Activated CD8-positive, alpha-beta T cell treated with anti-CD3 and anti-CD28 coated beads for 36 hours (primary cell): Measurements from ENCODE around the gene SREBF2. TPM values are rescaled to one million over a fixed set of nuclear protein-coding genes. Genes with fewer than 3 reads are reported as not detected.
A peak's percentile ranks its signal among the peaks of the same experiment; 100 is the strongest.

Experiments used
- ATAC-seq: fragments of 200-7000 bp; cut with Tn5 transposase; one replicate; pipeline ENCODE4 v1.10.0; 2021; ENCODE audit warnings: mild to moderate bottlenecking, moderate library complexity
- CTCF ChIA-PET: fragments of 350-600 bp; sonication (Branson Sonifier 250); formaldehyde crosslinking; loops from one replicate; lab custom pipeline; 2021; ENCODE audit warnings: antibody characterized with exemption; lab: Charles Lee
- POLR2A ChIA-PET: fragments of 350-600 bp; sonication (Branson Sonifier 250); formaldehyde crosslinking; loops from one replicate; lab custom pipeline; 2021; ENCODE audit warnings: antibody characterized with exemption; lab: Charles Lee
- DNase-seq: peaks from one replicate; pipeline ENCODE4 v3.0.0-alpha.2; 2020
- H3K27ac Mint-ChIP-seq: one replicate; pipeline ENCODE4 v1.8.0; 2021; ENCODE audit warnings: mild to moderate bottlenecking, mixed read lengths
- H3K27me3 Mint-ChIP-seq: one replicate; pipeline ENCODE4 v1.8.0; 2021; ENCODE audit warnings: mixed read lengths
- H3K36me3 Mint-ChIP-seq: one replicate; pipeline ENCODE4 v1.8.0; 2021; ENCODE audit warnings: low read depth, mixed read lengths
- H3K4me1 Mint-ChIP-seq: one replicate; pipeline ENCODE4 v1.8.0; 2021; ENCODE audit warnings: low read depth, mixed read lengths
- H3K4me3 Mint-ChIP-seq: one replicate; pipeline ENCODE4 v1.8.0; 2021; ENCODE audit warnings: mild to moderate bottlenecking, moderate library complexity, mixed read lengths
- H3K9me3 Mint-ChIP-seq: one replicate; pipeline ENCODE4 v1.8.0; 2021; ENCODE audit warnings: mixed read lengths
- intact Hi-C: fragments of 100-400 bp; cut with micrococcal nuclease; formaldehyde crosslinking; loops from one replicate; pipeline ENCODE4 v1.10.0; 2022
- total RNA-seq, 2 experiments: library from RNA; stranded (reverse); gene quantifications; one replicate each; pipeline ENCODE4 v1.2.3, GENCODE V29; 2021
- TF ChIP-seq, protein P1 (sequence below): fragments of 200-600 bp; IDR thresholded peaks from one replicate; pipeline ENCODE4 v1.8.0; 2022; ENCODE audit warnings: antibody characterized with exemption, mild to moderate bottlenecking

SREBF2 gene
- total RNA-seq = 10 to 100 TPM; 87.1 to 92.9 TPM

DNA sequence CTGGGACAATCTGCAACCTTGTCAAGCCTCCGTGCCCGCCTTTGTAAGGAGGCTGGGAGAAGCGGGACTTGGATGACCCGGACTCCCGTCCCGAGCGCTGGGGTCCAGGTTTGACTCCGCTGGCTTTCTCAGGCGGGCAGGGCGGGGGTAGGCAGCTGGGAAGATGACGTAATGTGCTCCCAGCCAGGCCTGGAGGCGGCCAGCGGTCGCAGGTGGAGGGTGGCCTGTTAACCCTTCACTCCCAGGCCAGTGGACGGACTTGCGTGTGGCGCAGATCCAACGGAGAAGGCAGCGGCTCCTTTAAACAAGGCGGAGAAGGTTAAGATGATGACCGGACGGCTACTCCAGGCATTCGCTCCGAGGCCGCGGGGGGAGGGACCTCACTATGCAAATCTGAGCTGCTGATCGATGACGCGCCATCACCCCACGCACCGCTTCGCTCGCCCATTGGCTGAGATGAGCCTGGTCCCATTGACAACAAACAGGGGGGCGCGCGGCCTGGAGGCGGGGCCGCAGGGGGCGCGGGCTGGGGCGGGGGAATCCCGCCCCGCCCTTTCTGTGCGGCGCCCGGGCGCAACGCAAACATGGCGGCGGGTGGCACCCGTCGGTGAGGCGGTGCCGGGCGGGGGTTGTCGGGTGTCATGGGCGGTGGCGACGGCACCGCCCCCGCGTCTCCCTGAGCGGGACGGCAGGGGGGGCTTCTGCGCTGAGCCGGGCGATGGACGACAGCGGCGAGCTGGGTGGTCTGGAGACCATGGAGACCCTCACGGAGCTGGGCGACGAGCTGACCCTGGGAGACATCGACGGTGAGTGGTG, at the start of gene SREBF2:
Gene SREBF2 (plus strand): TSS at position 553 of the 816 bp plus-strand sequence. CDS start 166 bp downstream, at position 719.
- H3K36me3 Mint-ChIP-seq = peaks cover 56% of the 10 kb centered on the region
- peak within 1 kb of the TSS; percentile 92 for H3K4me3 Mint-ChIP-seq
- intact Hi-C loops = loop anchor here (5.0 kb wide), 1 partner anchor 40 kb away; no protein-coding TSS in a partner anchor
- no peaks in the 10 kb centered on the region for H3K9me3 Mint-ChIP-seq
- ATAC-seq (peak; percentile 95), DNase-seq (peak; percentile 100)
- TF ChIP-seq, protein P1, sequence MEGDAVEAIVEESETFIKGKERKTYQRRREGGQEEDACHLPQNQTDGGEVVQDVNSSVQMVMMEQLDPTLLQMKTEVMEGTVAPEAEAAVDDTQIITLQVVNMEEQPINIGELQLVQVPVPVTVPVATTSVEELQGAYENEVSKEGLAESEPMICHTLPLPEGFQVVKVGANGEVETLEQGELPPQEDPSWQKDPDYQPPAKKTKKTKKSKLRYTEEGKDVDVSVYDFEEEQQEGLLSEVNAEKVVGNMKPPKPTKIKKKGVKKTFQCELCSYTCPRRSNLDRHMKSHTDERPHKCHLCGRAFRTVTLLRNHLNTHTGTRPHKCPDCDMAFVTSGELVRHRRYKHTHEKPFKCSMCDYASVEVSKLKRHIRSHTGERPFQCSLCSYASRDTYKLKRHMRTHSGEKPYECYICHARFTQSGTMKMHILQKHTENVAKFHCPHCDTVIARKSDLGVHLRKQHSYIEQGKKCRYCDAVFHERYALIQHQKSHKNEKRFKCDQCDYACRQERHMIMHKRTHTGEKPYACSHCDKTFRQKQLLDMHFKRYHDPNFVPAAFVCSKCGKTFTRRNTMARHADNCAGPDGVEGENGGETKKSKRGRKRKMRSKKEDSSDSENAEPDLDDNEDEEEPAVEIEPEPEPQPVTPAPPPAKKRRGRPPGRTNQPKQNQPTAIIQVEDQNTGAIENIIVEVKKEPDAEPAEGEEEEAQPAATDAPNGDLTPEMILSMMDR = no peak
- peak within 1 kb of the TSS; percentile 100 for H3K27ac Mint-ChIP-seq
- CTCF ChIA-PET = interaction anchor here (0.8 to 8.4 kb wide), 6 partner anchors 25 to 135 kb away, joined by 3 to 38 read pairs (median 6); partner anchors contain the start of gene CCDC134
- POLR2A ChIA-PET = interaction anchor here (0.6 to 5.3 kb wide), 24 partner anchors 10 to 145 kb away, joined by 3 to 50 read pairs (median 4); partner anchors contain the start of genes MEI1, SHISA8 and SNU13
- no peaks in the 10 kb centered on the region for H3K27me3 Mint-ChIP-seq
- H3K4me1 Mint-ChIP-seq = peaks cover 47% of the 10 kb centered on the region

DNA sequence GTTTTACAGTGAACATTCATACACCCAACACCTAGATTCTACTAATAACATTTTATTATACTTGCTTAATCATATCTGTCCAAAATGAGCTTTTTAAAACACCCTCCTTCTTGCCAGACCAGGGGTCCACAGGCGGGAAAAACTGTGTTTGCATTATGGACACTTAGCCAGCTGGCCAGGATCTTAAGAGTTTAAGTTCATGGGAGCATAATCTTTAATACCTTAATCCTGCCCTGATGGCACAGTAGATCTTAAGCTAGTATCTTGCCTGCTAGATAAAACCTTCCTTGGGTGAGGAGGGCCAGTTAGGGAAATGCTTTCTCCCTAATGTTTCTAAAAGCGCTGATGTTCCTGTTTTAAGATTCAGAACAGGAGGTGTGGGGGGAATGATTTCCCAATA, 45.6 kb upstream of the SREBF2 start:
- peaks cover 21% of the 10 kb centered on the region for H3K4me1 Mint-ChIP-seq
- ATAC-seq = no peak
- no peaks in the 10 kb centered on the region for H3K27me3 Mint-ChIP-seq
- peaks cover 3% of the 10 kb centered on the region for H3K36me3 Mint-ChIP-seq
- H3K4me3 Mint-ChIP-seq = no peak overlapping the region
- no peak for DNase-seq
- CTCF ChIA-PET = interaction anchor here (0.9 to 1.8 kb wide), 3 partner anchors 13 to 90 kb away, joined by 3 to 10 read pairs (median 8); partner anchors contain the start of gene CCDC134
- H3K9me3 Mint-ChIP-seq = no peaks in the 10 kb centered on the region
- no peak overlapping the region for H3K27ac Mint-ChIP-seq
- POLR2A ChIA-PET = interaction anchor here (1.3 to 1.8 kb wide), 2 partner anchors 13 to 98 kb away, joined by 4 to 15 read pairs; partner anchors contain the start of genes CCDC134 and SNU13
- TF ChIP-seq, protein P1 = no peak
- intact Hi-C loops = no loop called here

DNA sequence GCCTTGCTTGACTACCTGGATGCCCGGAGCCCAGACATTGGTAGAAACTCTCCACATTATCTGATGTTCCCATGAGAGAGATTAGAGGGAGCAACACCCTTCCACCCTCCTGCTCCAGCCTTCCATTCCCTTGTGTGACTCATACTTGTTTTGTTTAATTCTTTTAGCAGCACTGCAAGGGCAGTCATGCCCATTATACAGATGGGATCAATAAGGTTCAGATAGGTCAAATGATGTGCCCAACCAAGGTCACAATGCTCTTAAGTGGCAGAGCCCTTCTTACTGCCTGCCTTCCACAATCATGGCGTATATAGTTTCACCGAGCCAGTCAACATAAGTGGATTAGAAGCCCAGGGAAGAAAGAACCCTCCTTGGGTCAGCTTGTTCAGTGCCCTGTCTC, 39.0 kb upstream of the SREBF2 start:
- Mint-ChIP-seq H3K27me3 (no peaks in the 10 kb centered on the region), H3K4me1 (peaks cover 9% of the 10 kb centered on the region), H3K4me3 (no peak overlapping the region), H3K9me3 (no peaks in the 10 kb centered on the region), H3K36me3 (peaks cover 8% of the 10 kb centered on the region), H3K27ac (no peak overlapping the region)
- TF ChIP-seq, protein P1 = no peak
- CTCF ChIA-PET = no interaction called here
- no peak for DNase-seq
- ATAC-seq = no peak
- POLR2A ChIA-PET = interaction anchor here (1.6 kb wide), 1 partner anchor 12 kb away, joined by 6 read pairs; no protein-coding TSS in a partner anchor
- intact Hi-C loops = no loop called here

DNA sequence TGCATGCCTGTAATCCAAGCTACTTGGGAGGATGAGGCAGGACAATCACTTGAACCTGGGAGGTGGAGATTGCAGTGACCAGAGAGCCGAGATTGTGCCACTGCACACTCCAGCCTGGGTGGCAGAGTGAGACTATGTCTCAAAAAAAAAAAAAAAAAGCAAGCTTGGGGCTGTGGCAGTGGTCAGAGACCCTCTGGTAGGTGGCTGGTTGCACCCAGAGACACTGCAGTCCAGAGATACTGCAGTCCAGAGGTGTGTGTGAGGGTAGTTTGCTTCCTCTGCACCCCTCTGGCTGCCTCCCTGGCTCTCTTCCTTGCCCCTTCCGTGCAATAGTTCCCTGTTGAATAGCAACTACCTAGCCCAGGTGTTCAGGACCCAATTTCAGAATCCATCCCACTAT, 34.2 kb upstream of the SREBF2 start:
- Mint-ChIP-seq H3K36me3 (peaks cover 17% of the 10 kb centered on the region), H3K4me3 (no peak overlapping the region), H3K9me3 (no peaks in the 10 kb centered on the region), H3K27ac (no peak overlapping the region), H3K4me1 (peaks cover 23% of the 10 kb centered on the region), H3K27me3 (no peaks in the 10 kb centered on the region)
- intact Hi-C loops = no loop called here
- ChIA-PET CTCF (interaction anchor here (1.5 to 4.0 kb wide), 6 partner anchors 10 to 132 kb away, joined by 3 to 41 read pairs (median 14); no protein-coding TSS in a partner anchor), POLR2A (interaction anchor here (0.6 to 4.9 kb wide), 8 partner anchors 8 to 1079 kb away, joined by 3 to 85 read pairs (median 4); partner anchors contain the start of gene POLDIP3)
- ATAC-seq (no peak), DNase-seq (no peak)
- TF ChIP-seq, protein P1 = no peak
